Peyer's patch (tissue), 4 donors: ENCODE results near the gene SLC22A31. TPM values are rescaled to one million over a fixed set of nuclear protein-coding genes. Genes with fewer than 3 reads are reported as not detected.

ENCODE experiments used
- DNase-seq, 3 donors: peaks; one replicate each; pipeline ENCODE4 v3.0.0-alpha.2; 2017 to 2019
- H3K27ac ChIP-seq, 4 donors: fragments of 200-600 bp; sonication (generic); one replicate each; pipeline ENCODE4 v1.5.1; 2016 to 2019
- H3K27me3 ChIP-seq, 2 donors: fragments of 200-600 bp; sonication (generic); one replicate each; pipeline ENCODE4 v1.5.1; 2019
- H3K36me3 ChIP-seq, 3 donors: fragments of 200-600 bp; sonication (generic); one replicate each; pipeline ENCODE4 v1.5.1; 2016 to 2019
- H3K4me1 ChIP-seq, 4 donors: fragments of 200-600 bp; sonication (generic); one replicate each; pipeline ENCODE4 v1.5.1; 2016 to 2019
- H3K4me3 ChIP-seq, 4 donors: fragments of 200-600 bp; sonication (generic); 1 replicate in 3 of 4; 2 replicates in 1 of 4; pipeline ENCODE4 v1.5.1; 2016 to 2019; ENCODE audit warnings: mild to moderate bottlenecking in 1 of 4
- H3K9me3 ChIP-seq, 4 donors: fragments of 200-600 bp; sonication (generic); one replicate each; pipeline ENCODE4 v1.5.1; 2016 to 2019; ENCODE audit warnings: mild to moderate bottlenecking in 1 of 4
- CTCF ChIP-seq, 6 experiments: fragments of 450-650 bp in 4 of 6; fragments of 200-600 bp in 2 of 6; sonication (generic) in 1 of 6; IDR thresholded peaks; one replicate each; pipeline ENCODE4 v1.5.1; 2017 to 2019; ENCODE audit warnings: antibody characterized with exemption in 6 of 6, mild to moderate bottlenecking in 3 of 6, moderate library complexity in 1 of 6
- POLR2A ChIP-seq, 2 donors: fragments of 450-650 bp; IDR thresholded peaks; one replicate each; pipeline ENCODE4 v1.5.1; 2017; ENCODE audit warnings: antibody characterized with exemption in 2 of 2, mild to moderate bottlenecking in 2 of 2, moderate library complexity in 2 of 2
- total RNA-seq, 4 donors: library from RNA; depleted of rRNA; stranded (reverse); fragments of >200 nt; gene quantifications; one replicate each; pipeline ENCODE4 v1.1.0, GENCODE V29; 2016

SLC22A31 gene
- total RNA-seq, 4 donors from 2014 or later: 0.53 to 0.67 TPM; not detected in 2

- Histone ChIP-seq H3K27ac (peak within 1 kb of the TSS; percentile 93 to 98 (median 96)), H3K4me3 (peak within 1 kb of the TSS; percentile 79 to 99 (median 86)), H3K9me3 (no peaks in the 10 kb centered on the region), H3K36me3 (peaks cover 0 to 14% (median 0%) of the 10 kb centered on the region in 3 donors), H3K4me1 (peaks cover 0 to 17% (median 2%) of the 10 kb centered on the region in 4 donors), H3K27me3 (no peaks in the 10 kb centered on the region)
- peak; percentile 83 to 93 (median 90) for DNase-seq
- peak; percentile 76 to 81 for TF ChIP-seq POLR2A (IDR thresholded peaks at IDR 0.05)
- peak in 3 of 6 experiments; percentile 11 to 33 (median 33) for TF ChIP-seq CTCF (IDR thresholded peaks at IDR 0.05)
These were observed 17.3 kb upstream of the SLC22A31 start, which contains the start of gene ZNF778 for GRCh38 chr16:89217388-89218191. ZNF778 (plus strand) TSS chr16:89217703; CDS start chr16:89221128, 3,425 bp downstream.

- DNase-seq: no peak
- H3K4me1 ChIP-seq: peaks cover 0 to 17% (median 2%) of the 10 kb centered on the region in 4 donors
These were observed 16.7 kb upstream of the SLC22A31 start for GRCh38 chr16:89217138-89217387.

GRCh38 chr16:89216315-89217137 is 16.2 kb upstream of the SLC22A31 start:
- peak; percentile 87 to 94 (median 89) for DNase-seq
- H3K4me1 ChIP-seq: peaks cover 0 to 17% (median 2%) of the 10 kb centered on the region in 4 donors
- TF ChIP-seq POLR2A (IDR thresholded peaks at IDR 0.05): no peak
- peak; percentile 34 to 90 (median 84) for TF ChIP-seq CTCF (IDR thresholded peaks at IDR 0.05)
- peaks cover 0 to 4% (median 0%) of the 10 kb centered on the region in 3 donors for H3K36me3 ChIP-seq
- no peaks in the 10 kb centered on the region for H3K9me3 ChIP-seq
- peak overlapping the region; percentile 79 to 99 (median 86) for H3K4me3 ChIP-seq
- H3K27ac ChIP-seq: peak overlapping the region; percentile 93 to 98 (median 96)
- H3K27me3 ChIP-seq: no peaks in the 10 kb centered on the region

More at GRCh38 chr16:89217138-89217387, 16.7 kb upstream of the SLC22A31 start:
- peaks cover 0 to 8% (median 0%) of the 10 kb centered on the region in 3 donors for H3K36me3 ChIP-seq
- no peaks in the 10 kb centered on the region for H3K9me3 ChIP-seq
- TF ChIP-seq CTCF (IDR thresholded peaks at IDR 0.05): no peak
- peak overlapping the region; percentile 93 to 98 (median 96) for H3K27ac ChIP-seq
- peak overlapping the region; percentile 79 to 99 (median 86) for H3K4me3 ChIP-seq
- no peaks in the 10 kb centered on the region for H3K27me3 ChIP-seq

- Histone ChIP-seq H3K4me3 (no peak overlapping the region), H3K9me3 (no peaks in the 10 kb centered on the region), H3K36me3 (no peaks in the 10 kb centered on the region), H3K27ac (no peak overlapping the region), H3K4me1 (peaks cover 0 to 2% (median under 1%) of the 10 kb centered on the region in 4 donors), H3K27me3 (no peaks in the 10 kb centered on the region)
- DNase-seq: no peak
- TF ChIP-seq CTCF (IDR thresholded peaks at IDR 0.05): no peak
- TF ChIP-seq POLR2A (IDR thresholded peaks at IDR 0.05): no peak
These were observed 10.7 kb upstream of the SLC22A31 start for GRCh38 chr16:89210904-89211515.

- Histone ChIP-seq H3K4me1 (no peaks in the 10 kb centered on the region), H3K36me3 (no peaks in the 10 kb centered on the region), H3K9me3 (no peaks in the 10 kb centered on the region), H3K27ac (no peak overlapping the region), H3K4me3 (no peak overlapping the region), H3K27me3 (no peaks in the 10 kb centered on the region)
- TF ChIP-seq POLR2A (IDR thresholded peaks at IDR 0.05) (no peak), CTCF (IDR thresholded peaks at IDR 0.05) (no peak)
- DNase-seq: no peak
These were observed 10.0 kb upstream of the SLC22A31 start for GRCh38 chr16:89210165-89210903.
